ENCODE data around the gene BEX5.
A peak's percentile ranks its signal among the peaks of the same experiment; 100 is the strongest.

GRCh38 chrX:102154218-102154860 is 1.4 kb downstream of the BEX5 start:
- TF ChIP-seq CTCF (IDR thresholded peaks at IDR 0.05) (peak in 3 of 6 experiments; percentile 13 to 41 (median 33)), POLR2A (IDR thresholded peaks at IDR 0.05) (no peak)
